CD4-positive, alpha-beta T cell treated with Interferon alpha-2 for 1 hour (primary cell): ENCODE results near the gene SAMD1.

Source experiments
- DNase-seq, 2 donors: peaks; one replicate each; pipeline ENCODE4 v3.0.0-alpha.2; 2020 to 2022

The SAMD1 gene

GRCh38 chr19:14088634-14089411, 1.7 kb downstream of the SAMD1 start:
- DNase-seq: no peak

GRCh38 chr19:14086098-14086497, 4.5 kb downstream of the SAMD1 start:
- DNase-seq: no peak

- no peak for DNase-seq
Measured at GRCh38 chr19:14085309-14085995, 5.1 kb downstream of the SAMD1 start, which contains the start of gene C19orf67. Gene C19orf67, minus strand, starts transcription at chr19:14085783. Its CDS starts 156 bp downstream, at chr19:14085627.

GRCh38 chr19:14082675-14082960, 7.9 kb downstream of the SAMD1 start:
- no peak for DNase-seq

- DNase-seq: peak in 1 of 2 donors; percentile 59
Measured at GRCh38 chr19:14081797-14082674, 8.5 kb downstream of the SAMD1 start.

- peak; percentile 99 to 100 for DNase-seq
Measured at GRCh38 chr19:14080887-14081796, 9.4 kb downstream of the SAMD1 start.

- no peak for DNase-seq
Measured at GRCh38 chr19:14078411-14078810, 12.1 kb downstream of the SAMD1 start.

GRCh38 chr19:14073925-14074838, 16.4 kb downstream of the SAMD1 start:
- peak in 1 of 2 donors; percentile 18 for DNase-seq

GRCh38 chr19:14073261-14073924, 17.2 kb downstream of the SAMD1 start:
- peak; percentile 72 to 83 for DNase-seq

GRCh38 chr19:14072535-14073260, 17.9 kb downstream of the SAMD1 start, which contains the start of gene MISP3:
Gene MISP3, plus strand, starts transcription at chr19:14072786. Its CDS starts 524 bp downstream, at chr19:14073310.
- peak; percentile 22 to 55 for DNase-seq

GRCh38 chr19:14070268-14071050, 20.1 kb downstream of the SAMD1 start:
- DNase-seq: no peak

GRCh38 chr19:14066134-14066533, 24.4 kb downstream of the SAMD1 start:
- DNase-seq: no peak

- no peak for DNase-seq
Measured at GRCh38 chr19:14063105-14063504, 27.4 kb downstream of the SAMD1 start.

- no peak for DNase-seq
Measured at GRCh38 chr19:14062558-14062855, 28.0 kb downstream of the SAMD1 start.

- DNase-seq: no peak
Measured at GRCh38 chr19:14061751-14062557, 28.6 kb downstream of the SAMD1 start, which contains the start of gene PALM3. Gene PALM3, minus strand, starts transcription at chr19:14062076. Its CDS starts 96 bp downstream, at chr19:14061980.

GRCh38 chr19:14061081-14061749, 29.3 kb downstream of the SAMD1 start:
- no peak for DNase-seq

GRCh38 chr19:14059652-14060155, 30.8 kb downstream of the SAMD1 start:
- DNase-seq: no peak
